Activated CD4-positive, alpha-beta T cell treated with anti-CD3 and anti-CD28 coated beads, Interleukin-2, Interleukin-4, amounts not matched to agents 100 ng/mL and 50 ng/mL, durations not matched to agents 16 hours and 8 hours (primary cell): ENCODE results near the gene TAB3.

Experiments
- DNase-seq: peaks from one replicate; pipeline ENCODE4 v3.0.0-alpha.2; 2020; ENCODE audit warnings: low spot score

Gene TAB3, protein sequence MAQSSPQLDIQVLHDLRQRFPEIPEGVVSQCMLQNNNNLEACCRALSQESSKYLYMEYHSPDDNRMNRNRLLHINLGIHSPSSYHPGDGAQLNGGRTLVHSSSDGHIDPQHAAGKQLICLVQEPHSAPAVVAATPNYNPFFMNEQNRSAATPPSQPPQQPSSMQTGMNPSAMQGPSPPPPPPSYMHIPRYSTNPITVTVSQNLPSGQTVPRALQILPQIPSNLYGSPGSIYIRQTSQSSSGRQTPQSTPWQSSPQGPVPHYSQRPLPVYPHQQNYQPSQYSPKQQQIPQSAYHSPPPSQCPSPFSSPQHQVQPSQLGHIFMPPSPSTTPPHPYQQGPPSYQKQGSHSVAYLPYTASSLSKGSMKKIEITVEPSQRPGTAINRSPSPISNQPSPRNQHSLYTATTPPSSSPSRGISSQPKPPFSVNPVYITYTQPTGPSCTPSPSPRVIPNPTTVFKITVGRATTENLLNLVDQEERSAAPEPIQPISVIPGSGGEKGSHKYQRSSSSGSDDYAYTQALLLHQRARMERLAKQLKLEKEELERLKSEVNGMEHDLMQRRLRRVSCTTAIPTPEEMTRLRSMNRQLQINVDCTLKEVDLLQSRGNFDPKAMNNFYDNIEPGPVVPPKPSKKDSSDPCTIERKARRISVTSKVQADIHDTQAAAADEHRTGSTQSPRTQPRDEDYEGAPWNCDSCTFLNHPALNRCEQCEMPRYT

DNA sequence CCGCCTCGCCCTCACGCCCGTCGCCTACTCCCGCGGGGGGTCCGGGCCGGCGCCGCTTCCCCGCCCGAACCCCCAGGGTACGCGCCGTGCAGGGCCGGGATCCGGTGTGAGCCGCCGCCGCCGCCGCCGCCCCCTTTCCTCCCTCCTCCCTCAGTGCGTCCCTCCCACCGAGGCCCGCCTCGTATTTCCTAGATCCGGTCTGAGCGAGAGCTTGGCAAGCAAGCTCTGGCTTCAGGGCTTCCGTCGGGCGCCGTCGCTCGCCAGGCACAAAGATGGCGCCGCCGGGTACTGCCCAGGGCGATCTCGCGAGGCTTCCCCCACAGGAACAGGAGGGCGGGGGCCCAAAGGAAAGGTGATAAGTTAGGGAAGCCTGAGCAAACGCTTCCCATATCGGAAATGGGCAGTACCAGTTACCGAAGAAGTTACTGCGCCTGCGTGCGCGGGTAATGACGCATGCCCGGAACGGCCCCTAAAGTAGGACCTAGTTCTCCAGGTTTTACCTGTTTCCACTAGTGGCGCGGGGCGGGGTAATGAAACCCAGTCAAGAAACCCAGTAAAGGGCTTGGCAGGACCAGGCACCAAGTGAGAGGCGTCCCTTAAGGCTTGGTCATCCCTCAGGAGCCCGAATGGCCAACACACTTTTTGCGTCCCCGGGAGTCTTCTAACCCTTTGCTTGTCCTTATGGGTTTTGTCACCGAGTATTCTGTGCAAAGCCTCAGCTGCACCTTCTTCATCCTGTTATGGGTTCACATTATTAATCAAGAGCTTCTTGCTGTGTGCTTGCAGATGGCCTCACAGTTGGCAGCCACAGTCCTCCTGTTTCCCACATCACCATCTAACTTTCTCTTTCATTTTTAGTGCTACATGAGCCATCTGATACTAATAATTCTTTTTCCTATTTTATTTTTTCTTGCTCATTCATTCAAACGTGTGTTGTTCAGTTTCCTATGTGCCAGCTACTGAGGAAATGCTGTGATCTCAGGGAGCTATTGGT lies at the start of gene TAB3:
TAB3 (minus strand) TSS at position 108 of the 994 bp plus-strand sequence. CDS start 29,666 bp downstream, outside the sequence.
- peak; percentile 93 for DNase-seq

DNA sequence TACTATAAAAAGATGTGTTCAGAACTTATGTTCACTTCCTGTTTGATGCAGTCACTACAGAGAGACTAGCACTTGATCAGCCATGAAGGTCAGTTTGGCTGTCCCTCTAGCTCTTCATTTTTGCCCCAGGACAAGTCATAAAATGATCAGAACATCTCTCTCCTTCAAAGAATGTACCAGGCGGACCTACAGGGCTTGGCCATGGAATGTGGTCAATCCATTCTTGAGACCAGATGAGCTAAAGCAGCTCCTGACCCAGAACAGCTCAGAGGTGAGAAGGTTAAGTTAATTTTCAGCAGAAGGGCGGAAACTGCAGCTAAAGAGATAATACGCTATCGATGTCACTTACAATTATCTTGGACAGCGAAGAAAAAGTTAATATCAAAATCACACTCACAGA lies 49.2 kb upstream of the TAB3 start:
- DNase-seq: no peak

DNA sequence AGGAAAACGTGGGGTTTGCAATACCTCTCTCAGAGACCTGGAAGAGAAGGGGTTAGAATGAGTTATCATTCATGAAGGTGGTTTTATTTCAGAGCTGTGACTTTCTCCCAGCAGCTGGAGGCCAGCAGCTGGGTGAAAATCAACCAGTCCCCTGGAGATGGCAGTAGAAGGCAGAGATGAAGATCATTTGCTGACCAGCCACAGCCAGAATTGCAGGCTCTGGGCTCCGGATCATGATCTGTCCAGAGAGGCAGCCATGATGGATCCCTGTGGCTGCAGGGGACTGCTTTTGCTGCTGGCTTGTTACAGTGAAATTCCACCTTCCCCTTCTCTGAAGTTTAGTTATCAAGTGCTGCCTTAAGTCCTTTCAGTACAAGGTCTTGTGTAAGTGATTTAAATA lies 46.9 kb upstream of the TAB3 start:
- no peak for DNase-seq

DNA sequence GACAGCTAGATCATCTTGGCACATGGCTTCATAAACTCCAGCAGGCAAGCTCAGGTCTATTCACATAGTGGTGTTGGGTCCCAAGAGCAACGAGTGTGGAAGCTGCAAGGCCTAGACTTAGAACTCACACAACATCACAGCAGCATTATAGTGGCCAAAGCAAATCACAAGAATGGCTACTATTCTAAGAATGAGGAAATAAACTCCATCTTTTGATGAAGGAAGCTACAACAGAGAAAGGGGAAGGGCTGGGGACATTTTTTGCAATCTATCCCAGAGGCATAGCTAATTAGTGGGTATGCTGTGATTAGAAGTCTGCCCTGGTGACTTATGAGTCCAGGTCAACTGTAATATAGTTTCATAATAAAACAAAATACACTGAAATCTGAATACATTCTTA lies 42.9 kb upstream of the TAB3 start:
- no peak for DNase-seq

DNA sequence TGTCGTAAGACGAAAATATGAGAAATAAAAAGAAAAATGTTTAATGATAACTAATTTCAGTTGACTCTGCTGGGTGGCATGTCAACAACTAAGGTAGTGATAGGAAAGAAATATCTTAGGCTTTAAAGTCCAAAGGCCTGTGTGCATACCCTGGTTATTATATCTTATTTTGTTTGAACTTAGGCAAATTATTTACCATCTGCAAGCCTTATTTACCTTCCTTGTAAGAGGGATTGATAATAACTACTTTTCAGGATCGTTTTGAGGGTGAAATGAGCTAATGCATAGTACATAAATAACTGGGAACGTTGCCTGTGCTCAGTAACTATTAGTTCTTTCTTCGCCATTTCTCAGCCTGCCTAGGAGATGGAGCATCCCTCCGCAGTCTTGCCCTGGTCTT lies 41.6 kb upstream of the TAB3 start:
- DNase-seq: no peak

DNA sequence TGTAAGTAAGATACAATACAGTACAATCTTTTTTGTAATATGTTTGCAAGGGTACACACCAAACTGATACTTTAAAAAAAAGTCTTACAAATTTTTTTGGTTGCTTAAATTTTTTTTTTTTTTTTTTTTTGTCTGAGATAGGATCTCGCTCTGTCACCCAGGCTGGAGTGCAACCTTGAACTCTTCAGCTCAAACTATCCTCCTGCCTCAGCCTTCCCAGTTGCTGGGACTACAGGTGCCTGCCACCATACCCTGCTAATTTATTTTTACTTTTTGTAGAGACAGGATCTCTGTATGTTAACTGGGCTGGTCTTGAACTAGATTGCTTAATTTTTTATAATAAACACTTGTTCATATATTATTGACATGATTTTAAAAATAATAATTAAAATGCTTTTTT lies 41.1 kb upstream of the TAB3 start:
- no peak for DNase-seq

DNA sequence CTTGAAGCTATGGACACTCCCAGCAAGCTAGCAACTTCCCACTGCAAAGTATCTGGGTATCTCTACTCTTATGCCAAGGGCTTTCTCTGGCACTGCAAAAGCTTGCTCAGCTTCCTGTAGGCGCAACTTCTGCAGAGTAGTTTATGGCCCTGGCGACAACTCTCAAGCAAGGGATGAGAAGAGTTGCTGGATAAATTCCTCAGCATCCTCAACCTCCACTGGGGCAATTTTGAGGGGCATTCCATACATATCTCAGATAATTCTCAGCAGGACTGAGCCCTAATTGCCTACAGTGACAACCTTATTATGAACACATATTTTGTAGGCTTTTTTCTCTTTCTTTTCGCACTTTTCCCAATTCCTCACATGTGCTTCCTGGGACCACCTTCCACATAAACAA lies 31.2 kb upstream of the TAB3 start:
- DNase-seq: no peak

DNA sequence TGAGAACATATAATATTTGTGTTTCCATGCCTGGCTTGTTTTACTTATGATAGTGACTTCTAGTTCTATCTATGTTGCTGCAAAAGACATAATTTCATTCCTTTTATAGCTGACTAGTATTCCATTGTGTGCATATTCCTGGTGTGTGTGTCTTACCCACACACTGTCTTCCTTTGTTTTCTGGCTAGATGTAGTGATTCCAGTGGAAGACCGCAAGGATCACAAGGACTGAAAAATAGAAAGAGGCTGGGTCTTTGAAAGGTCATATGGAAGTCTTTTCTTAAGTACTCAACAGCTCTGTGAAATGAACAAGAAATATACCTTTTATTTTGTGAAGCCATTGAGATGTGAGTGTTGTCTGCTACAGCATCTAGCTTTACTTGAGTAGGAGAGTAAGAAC lies 29.4 kb upstream of the TAB3 start:
- no peak for DNase-seq

DNA sequence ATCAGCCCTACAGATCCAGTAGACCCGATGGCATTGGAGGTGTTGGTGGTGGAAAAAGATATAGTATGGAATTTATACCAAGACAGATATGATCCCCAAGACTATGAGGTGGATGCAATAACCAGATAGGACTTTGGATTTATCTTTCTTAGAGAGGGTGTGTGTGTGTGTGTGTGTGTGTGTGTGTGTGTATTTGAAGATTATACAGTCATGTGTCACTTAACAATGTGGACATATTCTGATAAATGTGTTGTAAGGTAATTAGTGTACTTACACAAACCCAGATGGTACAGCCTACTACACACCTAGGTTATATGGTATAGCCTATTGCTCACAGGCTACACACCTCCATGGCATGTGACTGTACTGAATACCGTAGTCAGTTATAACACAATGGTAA lies 24.4 kb upstream of the TAB3 start:
- no peak for DNase-seq

DNA sequence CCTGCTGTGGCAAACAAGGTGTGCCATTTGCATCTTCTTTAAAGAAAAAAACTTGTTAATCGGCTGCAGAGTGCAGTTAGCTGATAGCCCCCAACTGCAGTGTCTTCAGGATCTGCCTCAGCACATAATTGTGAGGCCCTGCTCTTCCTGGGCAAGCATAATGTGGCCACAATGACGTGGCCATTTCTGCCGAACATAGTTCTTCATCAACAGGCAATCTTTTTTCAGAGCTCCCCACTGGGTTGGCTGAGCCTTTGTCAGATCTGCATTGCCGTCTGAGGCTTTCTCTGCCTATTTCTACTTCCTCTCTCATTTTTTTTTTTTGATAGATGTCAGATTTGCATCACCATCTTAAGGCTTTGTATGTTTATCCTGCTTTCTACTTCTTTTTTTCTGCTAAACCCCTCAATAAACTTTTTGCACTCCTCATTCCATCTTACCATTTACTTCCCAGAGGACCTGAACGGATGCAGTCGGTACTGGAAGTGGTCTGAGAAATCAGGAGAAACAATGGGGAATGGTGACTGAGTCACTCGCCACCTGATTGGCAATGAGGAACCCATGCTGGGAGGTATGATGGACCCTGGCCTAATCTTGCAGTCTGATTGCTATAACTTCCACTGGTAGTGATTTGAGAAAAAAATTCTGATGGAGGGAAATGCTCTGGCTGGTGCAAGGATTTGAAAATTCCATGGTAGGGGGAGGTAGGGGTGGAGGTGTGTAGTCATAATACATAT lies 21.2 kb upstream of the TAB3 start:
- DNase-seq: peak; percentile 33

DNA sequence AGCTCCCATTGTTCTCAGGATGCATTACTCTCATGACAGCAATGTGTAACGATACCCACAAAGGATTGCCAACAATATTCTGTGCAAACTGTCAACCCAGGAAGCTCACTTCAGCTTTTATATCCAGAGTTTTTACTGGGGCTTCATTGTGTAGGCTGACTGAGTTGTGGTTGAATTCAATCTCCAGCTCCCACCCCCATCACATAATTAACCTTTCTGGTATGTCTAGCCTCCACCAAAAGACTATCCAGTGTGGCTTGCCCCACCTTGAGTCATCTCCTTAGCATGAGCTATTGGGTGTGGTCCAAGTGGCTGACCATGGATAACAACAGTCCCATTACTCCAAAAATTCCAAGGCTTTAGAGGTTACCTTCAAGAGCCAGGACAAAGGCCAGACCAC lies 17.7 kb upstream of the TAB3 start:
- DNase-seq: no peak

DNA sequence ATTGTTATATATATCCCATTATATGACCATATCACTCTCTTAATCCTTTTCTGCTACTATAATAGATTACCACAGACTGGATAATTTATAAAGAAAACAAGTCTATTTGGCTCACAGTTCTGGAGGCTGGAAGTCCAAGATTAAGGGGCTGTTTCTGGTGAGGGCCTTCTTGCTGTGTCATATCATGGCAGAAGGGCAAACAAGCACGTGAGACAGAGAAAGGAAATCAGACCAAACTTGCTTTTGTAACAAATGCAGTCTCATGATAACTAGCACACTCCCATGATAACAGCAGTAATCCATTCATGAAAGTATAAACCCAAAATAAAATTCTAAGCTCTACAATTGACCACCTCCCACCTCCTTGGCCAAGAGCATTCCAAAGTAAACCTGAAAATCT lies 16.3 kb upstream of the TAB3 start:
- DNase-seq: no peak

DNA sequence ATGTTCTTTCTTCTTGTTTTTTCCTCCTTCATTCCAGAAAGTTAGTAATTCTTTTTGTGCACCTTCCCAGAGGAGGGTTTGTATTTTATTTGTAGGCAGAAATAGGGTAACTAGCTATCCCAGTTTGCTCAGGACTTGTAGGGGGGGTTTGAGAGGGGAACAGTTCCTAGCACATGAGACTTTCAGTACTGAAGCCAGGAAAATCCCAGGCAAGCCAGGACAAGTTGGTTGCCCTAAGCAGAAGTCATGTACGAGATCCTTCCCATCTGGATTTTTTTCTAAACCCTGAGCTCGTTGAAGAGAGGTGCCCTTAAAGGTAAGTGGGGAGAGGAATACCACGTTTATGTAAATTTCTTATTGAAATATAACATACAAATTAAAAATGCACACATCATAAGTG lies 15.6 kb upstream of the TAB3 start:
- DNase-seq: no peak

DNA sequence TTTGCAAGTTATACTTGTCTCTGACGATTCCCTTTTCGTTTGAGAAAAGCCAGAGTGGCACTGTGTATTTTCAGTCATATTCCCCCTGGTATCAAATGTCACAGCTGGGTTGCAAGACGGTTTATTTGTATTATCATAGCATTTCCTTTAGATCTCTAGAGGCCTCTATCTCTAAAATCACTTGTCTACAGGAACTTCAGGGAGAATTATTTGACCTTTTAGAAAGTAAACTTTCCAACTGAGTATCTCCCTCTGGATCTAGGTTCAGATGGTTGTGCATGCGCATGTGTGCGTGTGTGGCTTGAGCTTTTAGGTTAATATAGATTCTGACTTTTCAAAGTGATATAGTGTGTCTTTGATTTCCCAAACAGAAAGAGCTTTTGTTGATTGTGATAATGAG lies 15.1 kb upstream of the TAB3 start:
- no peak for DNase-seq

DNA sequence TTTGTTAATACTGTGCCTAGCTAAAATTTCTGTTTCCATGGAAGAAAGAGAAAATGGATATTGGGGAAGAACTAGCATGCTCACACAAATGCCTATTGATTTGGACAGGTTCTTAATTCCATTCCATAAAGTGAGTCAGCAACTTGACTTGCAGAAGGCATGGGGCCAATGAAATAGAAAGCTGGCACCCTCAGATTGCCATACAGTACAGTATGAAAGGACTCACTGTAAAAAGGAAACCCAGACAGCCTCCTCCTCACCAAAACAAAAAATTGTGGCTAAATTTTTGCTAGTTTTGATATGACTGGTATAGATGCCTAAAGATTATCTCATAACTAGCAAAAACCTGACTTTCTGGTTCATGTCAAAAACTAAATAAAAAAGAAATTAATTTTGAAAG lies 11.2 kb upstream of the TAB3 start:
- peak; percentile 69 for DNase-seq

DNA sequence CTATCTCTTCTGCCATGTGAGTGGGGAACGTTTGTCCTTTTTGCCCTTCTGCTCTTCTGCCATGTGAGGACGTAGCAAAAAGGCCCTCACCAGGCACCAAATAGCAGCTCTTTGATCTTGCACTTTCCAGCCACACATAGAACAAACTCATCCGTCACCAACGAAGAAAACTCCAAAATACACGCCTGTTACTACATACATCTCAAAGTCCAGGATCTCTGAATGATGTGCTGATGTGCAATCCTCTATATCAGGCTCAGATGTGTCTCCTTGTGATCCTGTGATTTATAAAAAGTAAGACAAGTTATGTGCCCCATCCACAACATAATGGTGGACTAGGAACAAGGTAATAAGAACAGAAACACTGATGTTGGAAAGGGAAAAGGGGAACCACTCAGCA lies 9.8 kb upstream of the TAB3 start:
- no peak for DNase-seq

DNA sequence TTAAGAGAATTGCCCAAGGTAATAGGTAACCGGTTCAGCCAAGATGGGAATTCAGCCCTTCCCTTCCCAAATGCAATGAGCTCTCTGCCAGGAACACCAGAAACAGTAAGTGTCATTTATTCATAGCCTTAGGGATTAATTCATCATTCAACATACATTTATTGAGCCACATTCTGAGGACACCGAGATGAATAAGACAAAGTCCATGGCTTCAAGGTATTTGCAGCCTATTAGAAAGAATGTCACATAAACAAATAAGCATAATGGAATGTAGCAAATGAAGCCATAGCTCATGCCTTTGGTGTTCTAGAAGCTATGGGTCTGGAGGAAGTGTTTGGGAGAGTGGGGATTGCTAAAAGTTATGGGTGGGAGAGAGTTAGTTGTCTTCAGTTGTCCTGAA lies 6.3 kb upstream of the TAB3 start:
- DNase-seq: no peak

DNA sequence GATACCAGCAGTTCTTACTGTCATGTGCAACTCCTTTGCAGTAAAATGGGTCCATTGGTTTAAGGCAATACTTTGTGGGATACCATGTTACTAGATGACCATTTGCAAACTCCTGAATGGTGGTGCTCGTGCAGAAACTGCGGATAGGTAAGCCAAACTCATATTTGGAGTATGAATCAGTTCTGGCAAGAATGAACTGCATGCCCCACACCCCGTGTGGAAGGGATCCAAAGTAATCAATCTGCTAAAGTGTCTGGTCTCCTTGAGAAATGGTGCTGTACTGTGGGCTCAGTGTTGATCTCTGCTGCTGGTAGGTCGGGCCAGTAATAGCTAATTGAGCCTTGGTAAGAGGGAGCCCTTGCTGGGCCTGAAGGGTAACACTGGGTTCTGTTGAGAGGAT lies 4.2 kb upstream of the TAB3 start:
- no peak for DNase-seq

DNA sequence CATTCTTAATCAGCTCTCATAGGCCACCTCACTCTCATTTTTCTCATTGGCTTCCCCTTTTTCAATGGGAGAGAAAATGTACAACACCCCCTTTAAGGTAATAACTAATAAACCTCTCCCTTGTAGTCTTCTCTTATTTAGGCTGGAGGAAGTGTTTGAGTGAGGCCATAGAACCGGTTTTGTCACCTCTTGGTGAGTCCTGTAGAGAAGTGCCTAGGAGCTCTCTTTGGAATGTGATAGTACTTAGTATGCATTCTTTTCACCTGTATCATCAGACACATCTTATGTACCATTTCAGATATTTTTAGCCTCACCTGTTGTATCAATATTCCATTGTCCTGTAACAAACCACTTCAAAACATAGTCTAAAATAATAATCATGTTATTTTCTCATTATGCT lies 3.5 kb upstream of the TAB3 start:
- DNase-seq: no peak

DNA sequence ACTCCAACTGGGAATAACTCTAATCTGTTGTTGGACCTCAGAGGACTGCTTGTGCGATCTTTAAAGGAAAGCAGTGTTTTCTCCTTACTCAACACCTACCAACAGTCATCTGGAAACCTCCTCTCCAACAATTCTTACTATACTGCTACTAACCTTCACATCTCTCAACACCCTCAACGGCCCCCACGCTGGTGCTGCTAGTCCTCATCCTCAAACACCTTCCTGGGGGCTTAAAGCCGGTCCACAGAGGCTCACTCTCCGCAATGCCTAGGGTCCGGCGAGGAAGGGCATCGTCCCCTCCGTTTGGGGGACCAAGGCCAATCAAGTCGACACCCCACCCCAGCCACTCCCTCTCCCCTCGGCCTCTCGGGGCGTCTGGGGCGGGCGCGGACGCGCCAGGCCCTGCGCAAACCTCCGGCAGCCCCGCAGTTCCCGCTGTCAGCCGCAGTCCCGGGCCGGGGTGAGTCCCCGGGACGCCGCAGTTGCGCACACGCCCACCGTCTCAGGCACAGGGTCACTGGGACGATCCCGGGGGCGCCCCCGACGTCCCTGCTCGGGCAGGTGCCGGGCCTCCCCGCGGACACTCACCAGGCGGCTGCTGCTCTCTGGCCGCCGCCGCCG lies 418 bp downstream of the TAB3 start:
- no peak for DNase-seq

DNA sequence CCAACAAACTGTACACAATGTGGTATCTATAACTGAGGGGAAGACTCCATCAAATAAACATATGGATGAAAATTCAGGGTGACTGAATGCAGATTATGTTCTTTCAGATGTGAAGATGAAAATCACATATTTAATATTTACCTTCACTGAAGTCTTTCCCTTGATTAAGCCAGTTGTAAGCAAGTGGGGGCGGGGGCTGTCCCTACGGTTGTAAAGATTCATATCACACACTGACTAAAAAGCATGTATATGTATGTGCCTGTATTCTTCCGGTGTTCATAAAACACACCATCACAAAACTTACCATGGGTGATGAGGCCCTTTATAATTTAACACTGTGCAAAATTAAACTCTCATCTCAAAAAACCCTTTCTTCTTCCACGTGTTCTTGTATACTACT lies 1.3 kb downstream of the TAB3 start:
- peak; percentile 35 for DNase-seq
